ENCODE data around the gene SLC6A20. TPM values are rescaled to one million over a fixed set of nuclear protein-coding genes. Genes with fewer than 3 reads are reported as not detected.

Gene SLC6A20
- total RNA-seq, 1 experiment from 2014 or later, result 0.89 TPM

GRCh38 chr3:45762647-45763302, 33.6 kb downstream of the SLC6A20 start:
- no peak overlapping the region for H3K4me3 ChIP-seq (replicated peaks in 1 of 2; ENCODE audit: low read depth in 1 of 2, low read length in 2 of 2)
- no peaks in the 10 kb centered on the region for H4K20me1 ChIP-seq (ENCODE audit: insufficient read depth)
- POLR2A ChIA-PET, result no interaction called here
- RAD21 ChIA-PET (ENCODE audit: low non-redundant PET in 1 of 2, low total read pairs in 2 of 2, uncharacterized antibody in 2 of 2, unreplicated experiment in 2 of 2), result no interaction called here
- H3K27ac ChIP-seq (ENCODE audit: low read depth, low read length), result no peak overlapping the region
- no peaks in the 10 kb centered on the region for H3K27me3 ChIP-seq (ENCODE audit: insufficient read depth, low read length)
- no peak overlapping the region for H3K9ac ChIP-seq (ENCODE audit: low read length)
- CTCF ChIA-PET, result interaction anchor here (0.9 to 5.7 kb wide), 3 partner anchors 69 to 313 kb away, joined by 3 to 65 read pairs (median 3); no protein-coding TSS in a partner anchor
- intact Hi-C loops (cut with micrococcal nuclease), result loop anchor here (10.0 kb wide), 1 partner anchor 612 kb away; the partner anchor contains the start of gene CCR5
- no peaks in the 10 kb centered on the region for H3K9me2 ChIP-seq (ENCODE audit: insufficient read depth)
- TF ChIP-seq JUND (IDR thresholded peaks at IDR 0.05) (no peak), EGR1 (IDR thresholded peaks at IDR 0.05; ENCODE audit: low read depth) (no peak), POLR2A (IDR thresholded peaks at IDR 0.05; ENCODE audit: borderline replicate concordance, extremely low read depth, insufficient read depth, insufficient read length) (no peak), EZH2 (IDR thresholded peaks at IDR 0.05) (no peak), ATF3 (IDR thresholded peaks at IDR 0.05) (no peak), REST (IDR thresholded peaks at IDR 0.05; ENCODE audit: low read depth) (no peak), CBX3 (IDR thresholded peaks at IDR 0.05; ENCODE audit: low read depth) (no peak), POLR2AphosphoS5 (IDR thresholded peaks at IDR 0.05; ENCODE audit: low read depth, low read length) (no peak), ZNF274 (IDR thresholded peaks at IDR 0.05; ENCODE audit: low read depth, low read length) (no peak), CEBPB (IDR thresholded peaks at IDR 0.05; ENCODE audit: low read depth) (no peak), SP1 (IDR thresholded peaks at IDR 0.05; ENCODE audit: low read depth) (no peak)
- H2AFZ ChIP-seq (ENCODE audit: low read depth, low read length, poor library complexity, severe bottlenecking), result no peak overlapping the region
- DNase-seq (ENCODE audit: low read depth, low spot score) (no peak), ATAC-seq (no peak)
- BruUV-seq (replicated peaks), result no TSS peak
- H3K4me2 ChIP-seq (ENCODE audit: low read length), result no peak overlapping the region
- H3K36me3 ChIP-seq (ENCODE audit: control insufficient read depth in 1 of 2, insufficient read depth in 2 of 2, low read length in 2 of 2), result no peaks in the 10 kb centered on the region
- no peaks in the 10 kb centered on the region for H3K79me2 ChIP-seq (ENCODE audit: insufficient read depth, low read length)
- H3K9me3 ChIP-seq (ENCODE audit: control insufficient read depth in 1 of 2, insufficient read depth in 1 of 2, low read depth in 1 of 2, low read length in 2 of 2), result no peaks in the 10 kb centered on the region
- H3K4me1 ChIP-seq (ENCODE audit: control insufficient read depth in 1 of 2, insufficient read depth in 2 of 2, low read length in 2 of 2), result peaks cover 10 to 18% of the 10 kb centered on the region in 2 experiments; a peak in 3 of 4 replicates
